Measurements from ENCODE around the gene GRM1.

DNA sequence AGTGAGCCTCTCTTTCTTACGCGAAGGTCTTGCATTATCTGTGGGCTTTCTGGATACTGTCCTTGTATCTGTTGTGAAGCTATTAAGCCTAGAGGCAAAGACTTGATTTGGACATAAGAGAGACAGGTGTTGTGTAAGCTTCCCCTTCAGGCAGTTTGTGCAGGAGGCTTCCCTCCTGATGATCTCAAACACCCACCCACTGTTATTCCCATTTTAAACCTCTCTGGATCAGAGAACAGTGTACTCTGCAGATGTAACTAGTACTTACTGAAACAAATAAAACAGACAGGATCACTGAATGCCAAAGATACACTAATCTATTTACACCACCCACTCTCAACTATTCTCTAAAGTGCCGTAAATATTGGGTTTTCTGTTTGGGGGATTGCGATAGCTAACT lies 401.0 kb downstream of the GRM1 start:
- TF ChIP-seq, protein P1, sequence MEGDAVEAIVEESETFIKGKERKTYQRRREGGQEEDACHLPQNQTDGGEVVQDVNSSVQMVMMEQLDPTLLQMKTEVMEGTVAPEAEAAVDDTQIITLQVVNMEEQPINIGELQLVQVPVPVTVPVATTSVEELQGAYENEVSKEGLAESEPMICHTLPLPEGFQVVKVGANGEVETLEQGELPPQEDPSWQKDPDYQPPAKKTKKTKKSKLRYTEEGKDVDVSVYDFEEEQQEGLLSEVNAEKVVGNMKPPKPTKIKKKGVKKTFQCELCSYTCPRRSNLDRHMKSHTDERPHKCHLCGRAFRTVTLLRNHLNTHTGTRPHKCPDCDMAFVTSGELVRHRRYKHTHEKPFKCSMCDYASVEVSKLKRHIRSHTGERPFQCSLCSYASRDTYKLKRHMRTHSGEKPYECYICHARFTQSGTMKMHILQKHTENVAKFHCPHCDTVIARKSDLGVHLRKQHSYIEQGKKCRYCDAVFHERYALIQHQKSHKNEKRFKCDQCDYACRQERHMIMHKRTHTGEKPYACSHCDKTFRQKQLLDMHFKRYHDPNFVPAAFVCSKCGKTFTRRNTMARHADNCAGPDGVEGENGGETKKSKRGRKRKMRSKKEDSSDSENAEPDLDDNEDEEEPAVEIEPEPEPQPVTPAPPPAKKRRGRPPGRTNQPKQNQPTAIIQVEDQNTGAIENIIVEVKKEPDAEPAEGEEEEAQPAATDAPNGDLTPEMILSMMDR (conservative IDR thresholded peaks at IDR 0.05) = no peak
- no peak for TF ChIP-seq ZFX (IDR thresholded peaks at IDR 0.05)

All from C4-2B (cell line).